H1 (cell line): Measurements from ENCODE around the gene OSBP2. TPM values are rescaled to one million over a fixed set of nuclear protein-coding genes. Genes with fewer than 3 reads are reported as not detected.

Source experiments
- CBX5 ChIP-seq: fragments of 300-800, 300-1000 bp; sonication (generic); IDR thresholded peaks from 2 replicates; pipeline ENCODE4 v1.7.1; 2016; ENCODE audit warnings: antibody characterized with exemption, low read length, low read depth
- CEBPB ChIP-seq: IDR thresholded peaks from 2 replicates; pipeline ENCODE4 v1.6.1; 2012; ENCODE audit warnings: low read depth, low read length
- KDM4A ChIP-seq: IDR thresholded peaks from one replicate; pipeline ENCODE4 v1.7.1; 2012; ENCODE audit warnings: low read depth, mild to moderate bottlenecking, moderate library complexity, low read length, inconsistent platforms; ENCODE audit not compliant: severe bottlenecking
- NANOG ChIP-seq: IDR thresholded peaks from 2 replicates; pipeline ENCODE4 v1.6.1; 2011; ENCODE audit warnings: low read length, low read depth, mild to moderate bottlenecking, inconsistent platforms; ENCODE audit not compliant: insufficient read depth, poor library complexity, severe bottlenecking
- POLR2A ChIP-seq, 2 experiments: IDR thresholded peaks; 1 replicate in 1 of 2; 2 replicates in 1 of 2; pipeline ENCODE4 v1.6.1; 2011; ENCODE audit warnings: low read depth in 2 of 2, low read length in 2 of 2, mild to moderate bottlenecking in 2 of 2; ENCODE audit errors: control extremely low read depth in 1 of 2
- polyA plus RNA-seq, 7 experiments: library from polyadenylated mRNA; depleted of rRNA in 3 of 7; stranded (reverse) in 5 of 7; unstranded in 2 of 7; fragments of >200 nt in 5 of 7; fragments of 200-250 nt in 2 of 7; gene quantifications; 1 replicate in 5 of 7; 2 replicates in 1 of 7; 4 replicates in 1 of 7; pipeline versions ENCODE4 v1.2.1 to v1.2.3, GENCODE V29; 2011 to 2013; ENCODE audit warnings: missing spikeins in 2 of 7, mixed read lengths in 2 of 7
- total RNA-seq: library from RNA; stranded (reverse); fragmentation: NEBNext Ultra II Directional; extraction: Animal tissue kit (Norgen Biotek cat#: 25700); gene quantifications from 2 replicates; pipeline ENCODE4 v1.2.1, GENCODE V29; 2021
- TF ChIP-seq, protein P1 (sequence below): fragments of 300-600 bp; sonication (generic); IDR thresholded peaks from 2 replicates; pipeline ENCODE4 v1.7.1; 2012; ENCODE audit warnings: low read length, moderate library complexity, mild to moderate bottlenecking, inconsistent platforms; ENCODE audit not compliant: insufficient replicate concordance
- TF ChIP-seq, protein P2 (sequence below): IDR thresholded peaks from 2 replicates; pipeline ENCODE4 v1.6.1; 2011; ENCODE audit warnings: low read length, improper control_type of control experiment

OSBP2 gene
- total and polyA plus RNA-seq, 2 of the 8 experiments (the other 6 are each of a cell fraction or from before 2014, with no cell fraction given): 3.4 to 3.7 TPM

GRCh38 chr22:30943368-30943767, 248.7 kb downstream of the OSBP2 start (continued):
- TF ChIP-seq, protein P1, sequence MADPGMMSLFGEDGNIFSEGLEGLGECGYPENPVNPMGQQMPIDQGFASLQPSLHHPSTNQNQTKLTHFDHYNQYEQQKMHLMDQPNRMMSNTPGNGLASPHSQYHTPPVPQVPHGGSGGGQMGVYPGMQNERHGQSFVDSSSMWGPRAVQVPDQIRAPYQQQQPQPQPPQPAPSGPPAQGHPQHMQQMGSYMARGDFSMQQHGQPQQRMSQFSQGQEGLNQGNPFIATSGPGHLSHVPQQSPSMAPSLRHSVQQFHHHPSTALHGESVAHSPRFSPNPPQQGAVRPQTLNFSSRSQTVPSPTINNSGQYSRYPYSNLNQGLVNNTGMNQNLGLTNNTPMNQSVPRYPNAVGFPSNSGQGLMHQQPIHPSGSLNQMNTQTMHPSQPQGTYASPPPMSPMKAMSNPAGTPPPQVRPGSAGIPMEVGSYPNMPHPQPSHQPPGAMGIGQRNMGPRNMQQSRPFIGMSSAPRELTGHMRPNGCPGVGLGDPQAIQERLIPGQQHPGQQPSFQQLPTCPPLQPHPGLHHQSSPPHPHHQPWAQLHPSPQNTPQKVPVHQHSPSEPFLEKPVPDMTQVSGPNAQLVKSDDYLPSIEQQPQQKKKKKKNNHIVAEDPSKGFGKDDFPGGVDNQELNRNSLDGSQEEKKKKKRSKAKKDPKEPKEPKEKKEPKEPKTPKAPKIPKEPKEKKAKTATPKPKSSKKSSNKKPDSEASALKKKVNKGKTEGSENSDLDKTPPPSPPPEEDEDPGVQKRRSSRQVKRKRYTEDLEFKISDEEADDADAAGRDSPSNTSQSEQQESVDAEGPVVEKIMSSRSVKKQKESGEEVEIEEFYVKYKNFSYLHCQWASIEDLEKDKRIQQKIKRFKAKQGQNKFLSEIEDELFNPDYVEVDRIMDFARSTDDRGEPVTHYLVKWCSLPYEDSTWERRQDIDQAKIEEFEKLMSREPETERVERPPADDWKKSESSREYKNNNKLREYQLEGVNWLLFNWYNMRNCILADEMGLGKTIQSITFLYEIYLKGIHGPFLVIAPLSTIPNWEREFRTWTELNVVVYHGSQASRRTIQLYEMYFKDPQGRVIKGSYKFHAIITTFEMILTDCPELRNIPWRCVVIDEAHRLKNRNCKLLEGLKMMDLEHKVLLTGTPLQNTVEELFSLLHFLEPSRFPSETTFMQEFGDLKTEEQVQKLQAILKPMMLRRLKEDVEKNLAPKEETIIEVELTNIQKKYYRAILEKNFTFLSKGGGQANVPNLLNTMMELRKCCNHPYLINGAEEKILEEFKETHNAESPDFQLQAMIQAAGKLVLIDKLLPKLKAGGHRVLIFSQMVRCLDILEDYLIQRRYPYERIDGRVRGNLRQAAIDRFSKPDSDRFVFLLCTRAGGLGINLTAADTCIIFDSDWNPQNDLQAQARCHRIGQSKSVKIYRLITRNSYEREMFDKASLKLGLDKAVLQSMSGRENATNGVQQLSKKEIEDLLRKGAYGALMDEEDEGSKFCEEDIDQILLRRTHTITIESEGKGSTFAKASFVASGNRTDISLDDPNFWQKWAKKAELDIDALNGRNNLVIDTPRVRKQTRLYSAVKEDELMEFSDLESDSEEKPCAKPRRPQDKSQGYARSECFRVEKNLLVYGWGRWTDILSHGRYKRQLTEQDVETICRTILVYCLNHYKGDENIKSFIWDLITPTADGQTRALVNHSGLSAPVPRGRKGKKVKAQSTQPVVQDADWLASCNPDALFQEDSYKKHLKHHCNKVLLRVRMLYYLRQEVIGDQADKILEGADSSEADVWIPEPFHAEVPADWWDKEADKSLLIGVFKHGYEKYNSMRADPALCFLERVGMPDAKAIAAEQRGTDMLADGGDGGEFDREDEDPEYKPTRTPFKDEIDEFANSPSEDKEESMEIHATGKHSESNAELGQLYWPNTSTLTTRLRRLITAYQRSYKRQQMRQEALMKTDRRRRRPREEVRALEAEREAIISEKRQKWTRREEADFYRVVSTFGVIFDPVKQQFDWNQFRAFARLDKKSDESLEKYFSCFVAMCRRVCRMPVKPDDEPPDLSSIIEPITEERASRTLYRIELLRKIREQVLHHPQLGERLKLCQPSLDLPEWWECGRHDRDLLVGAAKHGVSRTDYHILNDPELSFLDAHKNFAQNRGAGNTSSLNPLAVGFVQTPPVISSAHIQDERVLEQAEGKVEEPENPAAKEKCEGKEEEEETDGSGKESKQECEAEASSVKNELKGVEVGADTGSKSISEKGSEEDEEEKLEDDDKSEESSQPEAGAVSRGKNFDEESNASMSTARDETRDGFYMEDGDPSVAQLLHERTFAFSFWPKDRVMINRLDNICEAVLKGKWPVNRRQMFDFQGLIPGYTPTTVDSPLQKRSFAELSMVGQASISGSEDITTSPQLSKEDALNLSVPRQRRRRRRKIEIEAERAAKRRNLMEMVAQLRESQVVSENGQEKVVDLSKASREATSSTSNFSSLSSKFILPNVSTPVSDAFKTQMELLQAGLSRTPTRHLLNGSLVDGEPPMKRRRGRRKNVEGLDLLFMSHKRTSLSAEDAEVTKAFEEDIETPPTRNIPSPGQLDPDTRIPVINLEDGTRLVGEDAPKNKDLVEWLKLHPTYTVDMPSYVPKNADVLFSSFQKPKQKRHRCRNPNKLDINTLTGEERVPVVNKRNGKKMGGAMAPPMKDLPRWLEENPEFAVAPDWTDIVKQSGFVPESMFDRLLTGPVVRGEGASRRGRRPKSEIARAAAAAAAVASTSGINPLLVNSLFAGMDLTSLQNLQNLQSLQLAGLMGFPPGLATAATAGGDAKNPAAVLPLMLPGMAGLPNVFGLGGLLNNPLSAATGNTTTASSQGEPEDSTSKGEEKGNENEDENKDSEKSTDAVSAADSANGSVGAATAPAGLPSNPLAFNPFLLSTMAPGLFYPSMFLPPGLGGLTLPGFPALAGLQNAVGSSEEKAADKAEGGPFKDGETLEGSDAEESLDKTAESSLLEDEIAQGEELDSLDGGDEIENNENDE: no peak
- TF ChIP-seq KDM4A: no peak
- TF ChIP-seq POLR2A (IDR thresholded peaks at IDR 0.05; ENCODE audit: control extremely low read depth in 1 of 2, low read depth in 2 of 2, low read length in 2 of 2): no peak
- no peak for TF ChIP-seq CBX5
- no peak for TF ChIP-seq NANOG
- TF ChIP-seq CEBPB: no peak
- TF ChIP-seq, protein P2, sequence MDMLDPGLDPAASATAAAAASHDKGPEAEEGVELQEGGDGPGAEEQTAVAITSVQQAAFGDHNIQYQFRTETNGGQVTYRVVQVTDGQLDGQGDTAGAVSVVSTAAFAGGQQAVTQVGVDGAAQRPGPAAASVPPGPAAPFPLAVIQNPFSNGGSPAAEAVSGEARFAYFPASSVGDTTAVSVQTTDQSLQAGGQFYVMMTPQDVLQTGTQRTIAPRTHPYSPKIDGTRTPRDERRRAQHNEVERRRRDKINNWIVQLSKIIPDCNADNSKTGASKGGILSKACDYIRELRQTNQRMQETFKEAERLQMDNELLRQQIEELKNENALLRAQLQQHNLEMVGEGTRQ: no peak
